WERI-Rb-1 (cell line): ENCODE results near the gene TLN1.

Experiments
- DNase-seq: peaks from one replicate; pipeline ENCODE4 v3.0.0-alpha.2; 2020
- H3K27ac ChIP-seq: fragments of 250-450 bp; sonication (Bioruptor Pico); 2 replicates; pipeline ENCODE4 v1.5.1; 2020; ENCODE audit warnings: mild to moderate bottlenecking, moderate library complexity
- H3K27me3 ChIP-seq: fragments of 250-450 bp; sonication (Bioruptor Pico); 2 replicates; pipeline ENCODE4 v1.5.1; 2021; ENCODE audit warnings: mild to moderate bottlenecking, low read depth, moderate library complexity; ENCODE audit not compliant: insufficient read depth, severe bottlenecking
- H3K36me3 ChIP-seq: fragments of 250-450 bp; sonication (Bioruptor Pico); 2 replicates; pipeline ENCODE4 v1.5.1; 2020; ENCODE audit warnings: mild to moderate bottlenecking, moderate library complexity
- H3K4me3 ChIP-seq: 2 replicates; pipeline ENCODE4 v1.5.1; 2011; ENCODE audit warnings: low read depth, mild to moderate bottlenecking, control low read depth, low read length
- H3K9me3 ChIP-seq: fragments of 250-450 bp; sonication (Bioruptor Pico); 2 replicates; pipeline ENCODE4 v1.5.1; 2021; ENCODE audit warnings: mild to moderate bottlenecking, moderate library complexity; ENCODE audit not compliant: severe bottlenecking
- CTCF ChIP-seq: IDR thresholded peaks from 2 replicates; pipeline ENCODE4 v1.5.1; 2011; ENCODE audit warnings: low read depth, mild to moderate bottlenecking, control low read depth, inconsistent platforms, low read length

The TLN1 gene

GRCh38 chr9:35713578-35713977 lies 18.4 kb downstream of the TLN1 start:
- no peak for DNase-seq
- H3K36me3 ChIP-seq, result peaks cover 85% of the 10 kb centered on the region

GRCh38 chr9:35712762-35713400 lies 19.1 kb downstream of the TLN1 start:
- peaks cover 85% of the 10 kb centered on the region for H3K36me3 ChIP-seq

More at GRCh38 chr9:35713578-35713977, 18.4 kb downstream of the TLN1 start:
- H3K4me3 ChIP-seq, result no peak overlapping the region
- H3K27ac ChIP-seq, result no peak overlapping the region
- no peak for TF ChIP-seq CTCF
- H3K9me3 ChIP-seq, result no peaks in the 10 kb centered on the region
- H3K27me3 ChIP-seq, result no peaks in the 10 kb centered on the region

GRCh38 chr9:35711501-35712428 lies 20.2 kb downstream of the TLN1 start:
- Histone ChIP-seq H3K27ac (no peak overlapping the region), H3K4me3 (no peak overlapping the region), H3K9me3 (no peaks in the 10 kb centered on the region), H3K36me3 (peaks cover 85% of the 10 kb centered on the region), H3K27me3 (no peaks in the 10 kb centered on the region)
- DNase-seq, result no peak
- no peak for TF ChIP-seq CTCF

More at GRCh38 chr9:35712762-35713400, 19.1 kb downstream of the TLN1 start:
- no peaks in the 10 kb centered on the region for H3K9me3 ChIP-seq
- no peak overlapping the region for H3K27ac ChIP-seq
- no peaks in the 10 kb centered on the region for H3K27me3 ChIP-seq
- DNase-seq, result no peak
- no peak for TF ChIP-seq CTCF
- H3K4me3 ChIP-seq, result no peak overlapping the region

- DNase-seq, result no peak
- H3K4me3 ChIP-seq, result no peak overlapping the region
- no peaks in the 10 kb centered on the region for H3K27me3 ChIP-seq
- H3K36me3 ChIP-seq, result peaks cover 87% of the 10 kb centered on the region
- TF ChIP-seq CTCF, result no peak
- H3K27ac ChIP-seq, result no peak overlapping the region
- H3K9me3 ChIP-seq, result no peaks in the 10 kb centered on the region
Measured at GRCh38 chr9:35710818-35711500, 21.0 kb downstream of the TLN1 start.

GRCh38 chr9:35708146-35708545 lies 23.8 kb downstream of the TLN1 start:
- H3K36me3 ChIP-seq, result peaks cover 88% of the 10 kb centered on the region
- DNase-seq, result no peak
- no peak overlapping the region for H3K4me3 ChIP-seq
- no peaks in the 10 kb centered on the region for H3K27me3 ChIP-seq
- no peaks in the 10 kb centered on the region for H3K9me3 ChIP-seq
- TF ChIP-seq CTCF, result no peak
- no peak overlapping the region for H3K27ac ChIP-seq
